Caco-2 (cell line): ENCODE data around the gene AUTS2. TPM values are rescaled to one million over a fixed set of nuclear protein-coding genes. Genes with fewer than 3 reads are reported as not detected.

Experiments used
- BruUV-seq: library from RNA; stranded (reverse); fragments of 400-500 nt; replicated peaks from 2 replicates; lab custom pipeline; 2021; lab: Mats Ljungman, UMichigan
- CTCF ChIA-PET: fragments of 300-600 bp; sonication (Branson Sonifier 250); formaldehyde crosslinking; loops from one replicate; lab custom pipeline; 2022; ENCODE audit warnings: antibody characterized with exemption; lab: Charles Lee
- POLR2A ChIA-PET: fragments of 300-600 bp; sonication (Branson Sonifier 250); formaldehyde crosslinking; loops from one replicate; lab custom pipeline; 2022; ENCODE audit warnings: antibody characterized with exemption; lab: Charles Lee
- DNase-seq, 2 experiments: peaks; one replicate each; pipeline versions ENCODE4 v3.0.0 to v3.0.0-alpha.2; 2020 to 2022
- H3K27me3 ChIP-seq: replicated peaks from 2 replicates; pipeline ENCODE4 v1.6.0; 2011; ENCODE audit warnings: low read length; ENCODE audit not compliant: control insufficient read depth, insufficient read depth
- H3K36me3 ChIP-seq: 2 replicates; pipeline ENCODE4 v1.5.1; 2011; ENCODE audit warnings: low read length; ENCODE audit not compliant: control insufficient read depth, insufficient read depth
- H3K4me1 ChIP-seq: fragments of 250-450 bp; sonication (Bioruptor Pico); 2 replicates; pipeline ENCODE4 v1.5.1; 2020; ENCODE audit warnings: mild to moderate bottlenecking
- H3K4me3 ChIP-seq: 2 replicates; pipeline ENCODE4 v1.5.1; 2011; ENCODE audit warnings: low read depth, mild to moderate bottlenecking, control low read depth, low read length
- H3K9me3 ChIP-seq: fragments of 250-450 bp; sonication (Bioruptor Pico); 2 replicates; pipeline ENCODE4 v1.5.1; 2020; ENCODE audit warnings: mild to moderate bottlenecking, moderate library complexity
- H3K27ac Mint-ChIP-seq: one replicate; pipeline ENCODE4 v1.8.0; 2022; ENCODE audit warnings: mixed read lengths; ENCODE audit not compliant: unreplicated experiment
- H3K27me3 Mint-ChIP-seq: one replicate; pipeline ENCODE4 v1.8.0; 2022; ENCODE audit warnings: mixed read lengths; ENCODE audit not compliant: insufficient read depth, unreplicated experiment
- H3K36me3 Mint-ChIP-seq: one replicate; pipeline ENCODE4 v1.8.0; 2022; ENCODE audit warnings: mild to moderate bottlenecking, mixed read lengths; ENCODE audit not compliant: insufficient read depth, unreplicated experiment
- H3K4me1 Mint-ChIP-seq: one replicate; pipeline ENCODE4 v1.8.0; 2022; ENCODE audit warnings: low read depth, mixed read lengths; ENCODE audit not compliant: unreplicated experiment
- H3K4me3 Mint-ChIP-seq: one replicate; pipeline ENCODE4 v1.8.0; 2022; ENCODE audit warnings: mild to moderate bottlenecking, moderate library complexity, mixed read lengths; ENCODE audit not compliant: unreplicated experiment
- H3K9me3 Mint-ChIP-seq: one replicate; pipeline ENCODE4 v1.8.0; 2022; ENCODE audit warnings: mixed read lengths; ENCODE audit not compliant: unreplicated experiment
- CTCF ChIP-seq, 2 experiments: fragments of 200-600 bp in 1 of 2; IDR thresholded peaks; 1 replicate in 1 of 2; 2 replicates in 1 of 2; pipeline versions ENCODE4 v1.5.1 to v1.8.0; 2011 to 2022; ENCODE audit warnings: antibody characterized with exemption in 1 of 2, control low read depth in 1 of 2, inconsistent platforms in 1 of 2, low read depth in 1 of 2, low read length in 1 of 2, mild to moderate bottlenecking in 1 of 2, moderate library complexity in 1 of 2; ENCODE audit not compliant: insufficient read depth in 1 of 2, severe bottlenecking in 1 of 2, unreplicated experiment in 1 of 2
- intact Hi-C: fragments of 100-400 bp; cut with micrococcal nuclease; formaldehyde crosslinking; loops from one replicate; pipeline ENCODE4 v1.10.0; 2022; ENCODE audit not compliant: unreplicated experiment
- total RNA-seq: library from RNA; stranded (reverse); gene quantifications from 2 replicates; pipeline ENCODE4 v1.2.3, GENCODE V29; 2022

The AUTS2 gene
- total RNA-seq, 1 experiment from 2014 or later = 37.1 TPM

- Histone ChIP-seq H3K4me1 (peaks cover 10% of the 10 kb centered on the region), H3K27me3 (no peaks in the 10 kb centered on the region), H3K4me3 (no peak overlapping the region), H3K36me3 (peaks cover 9% of the 10 kb centered on the region), H3K9me3 (no peaks in the 10 kb centered on the region)
- H3K9me3 Mint-ChIP-seq = no peaks in the 10 kb centered on the region
- TF ChIP-seq CTCF (IDR thresholded peaks at IDR 0.05; ENCODE audit: insufficient read depth in 1 of 2, low read depth in 1 of 2, low read length in 1 of 2, severe bottlenecking in 1 of 2, unreplicated experiment in 1 of 2) = no peak
- BruUV-seq = no TSS peak
- ChIA-PET POLR2A (no interaction called here), CTCF (no interaction called here)
- H3K36me3 Mint-ChIP-seq = peaks cover 72% of the 10 kb centered on the region
- no peak overlapping the region for H3K27ac Mint-ChIP-seq
- no peaks in the 10 kb centered on the region for H3K4me1 Mint-ChIP-seq
- H3K4me3 Mint-ChIP-seq = no peak overlapping the region
- DNase-seq = no peak
- intact Hi-C loops = no loop called here
- no peaks in the 10 kb centered on the region for H3K27me3 Mint-ChIP-seq
Observed at GRCh38 chr7:70781922-70782311, 1183.6 kb downstream of the AUTS2 start.

GRCh38 chr7:70782796-70783195, 1184.5 kb downstream of the AUTS2 start:
- ChIA-PET POLR2A (no interaction called here), CTCF (no interaction called here)
- Mint-ChIP-seq H3K27ac (no peak overlapping the region), H3K4me3 (no peak overlapping the region), H3K36me3 (peaks cover 80% of the 10 kb centered on the region), H3K4me1 (no peaks in the 10 kb centered on the region), H3K9me3 (no peaks in the 10 kb centered on the region), H3K27me3 (no peaks in the 10 kb centered on the region)
- intact Hi-C loops = no loop called here
- Histone ChIP-seq H3K4me1 (peaks cover 10% of the 10 kb centered on the region), H3K27me3 (no peaks in the 10 kb centered on the region), H3K4me3 (no peak overlapping the region), H3K9me3 (no peaks in the 10 kb centered on the region), H3K36me3 (peaks cover 9% of the 10 kb centered on the region)
- BruUV-seq = no TSS peak
- no peak for DNase-seq
- TF ChIP-seq CTCF (IDR thresholded peaks at IDR 0.05; ENCODE audit: insufficient read depth in 1 of 2, low read depth in 1 of 2, low read length in 1 of 2, severe bottlenecking in 1 of 2, unreplicated experiment in 1 of 2) = no peak

GRCh38 chr7:70785427-70785826, 1187.2 kb downstream of the AUTS2 start:
- Histone ChIP-seq H3K4me1 (peaks cover 10% of the 10 kb centered on the region), H3K27me3 (no peaks in the 10 kb centered on the region), H3K4me3 (no peak overlapping the region), H3K9me3 (no peaks in the 10 kb centered on the region), H3K36me3 (peaks cover 8% of the 10 kb centered on the region)
- peaks cover 10% of the 10 kb centered on the region for H3K9me3 Mint-ChIP-seq
- no TSS peak for BruUV-seq
- no peak overlapping the region for H3K27ac Mint-ChIP-seq
- intact Hi-C loops = no loop called here
- no peak overlapping the region for H3K4me3 Mint-ChIP-seq
- H3K36me3 Mint-ChIP-seq = peaks cover 85% of the 10 kb centered on the region
- no peak for TF ChIP-seq CTCF (IDR thresholded peaks at IDR 0.05; ENCODE audit: insufficient read depth in 1 of 2, low read depth in 1 of 2, low read length in 1 of 2, severe bottlenecking in 1 of 2, unreplicated experiment in 1 of 2)
- ChIA-PET CTCF (no interaction called here), POLR2A (no interaction called here)
- no peak for DNase-seq
- H3K4me1 Mint-ChIP-seq = peaks cover 13% of the 10 kb centered on the region
- H3K27me3 Mint-ChIP-seq = no peaks in the 10 kb centered on the region
